Right atrium auricular region (tissue), 2 donors: Measurements from ENCODE around the gene MTG2. TPM values are rescaled to one million over a fixed set of nuclear protein-coding genes. Genes with fewer than 3 reads are reported as not detected.

ENCODE experiments used
- DNase-seq: peaks from one replicate; pipeline ENCODE4 v3.0.0-alpha.2; 2019; ENCODE audit warnings: low spot score
- H3K27ac ChIP-seq, 2 donors: fragments of 200-600 bp; sonication (generic); 1 replicate in 1 of 2; 2 replicates in 1 of 2; pipeline ENCODE4 v1.5.1; 2016 to 2019
- H3K27me3 ChIP-seq, 2 donors: fragments of 200-600 bp; sonication (generic); one replicate each; pipeline versions ENCODE4 v1.5.1 to v1.6.0; 2017 to 2019
- H3K36me3 ChIP-seq: fragments of 200-600 bp; sonication (generic); one replicate; pipeline ENCODE4 v1.5.1; 2016
- H3K4me1 ChIP-seq, 2 donors: fragments of 200-600 bp; sonication (generic); one replicate each; pipeline versions ENCODE4 v1.5.1 to v1.6.0; 2017 to 2019
- H3K4me3 ChIP-seq, 2 donors: fragments of 200-600 bp; sonication (generic); 1 replicate in 1 of 2; 2 replicates in 1 of 2; pipeline ENCODE4 v1.5.1; 2017 to 2019; ENCODE audit warnings: mild to moderate bottlenecking in 1 of 2, moderate library complexity in 1 of 2
- H3K9me3 ChIP-seq, 2 donors: fragments of 200-600 bp; sonication (generic); one replicate each; pipeline ENCODE4 v1.5.1; 2019
- CTCF ChIP-seq, 2 donors: fragments of 200-600 bp; sonication (generic); IDR thresholded peaks; one replicate each; pipeline ENCODE4 v1.5.1; 2019; ENCODE audit warnings: antibody characterized with exemption in 2 of 2
- total RNA-seq, 2 donors: library from RNA; depleted of rRNA; stranded (reverse); fragments of >200 nt; gene quantifications; one replicate each; pipeline ENCODE4 v1.1.0, GENCODE V29; 2016

MTG2 gene
- total RNA-seq, 2 donors from 2014 or later: 20.7 to 24.1 TPM

- peaks cover 57% of the 10 kb centered on the region for H3K36me3 ChIP-seq
- TF ChIP-seq CTCF (IDR thresholded peaks at IDR 0.05): no peak
- DNase-seq: no peak
Observed at GRCh38 chr20:62162765-62163484, 19.9 kb upstream of the MTG2 start.

GRCh38 chr20:62163485-62163865 lies 19.4 kb upstream of the MTG2 start:
- no peak for DNase-seq
- no peak overlapping the region for H3K27ac ChIP-seq
- H3K36me3 ChIP-seq: peaks cover 57% of the 10 kb centered on the region
- TF ChIP-seq CTCF (IDR thresholded peaks at IDR 0.05): no peak
- no peaks in the 10 kb centered on the region for H3K4me1 ChIP-seq
- H3K27me3 ChIP-seq: no peaks in the 10 kb centered on the region
- no peak overlapping the region for H3K4me3 ChIP-seq
- no peaks in the 10 kb centered on the region for H3K9me3 ChIP-seq

More at GRCh38 chr20:62162765-62163484, 19.9 kb upstream of the MTG2 start:
- no peak overlapping the region for H3K27ac ChIP-seq
- no peaks in the 10 kb centered on the region for H3K9me3 ChIP-seq
- no peaks in the 10 kb centered on the region for H3K4me1 ChIP-seq
- no peak overlapping the region for H3K4me3 ChIP-seq
- no peaks in the 10 kb centered on the region for H3K27me3 ChIP-seq

- Histone ChIP-seq H3K27me3 (no peaks in the 10 kb centered on the region), H3K9me3 (no peaks in the 10 kb centered on the region), H3K4me1 (no peaks in the 10 kb centered on the region), H3K36me3 (peaks cover 59% of the 10 kb centered on the region), H3K27ac (no peak overlapping the region), H3K4me3 (no peak overlapping the region)
- no peak for DNase-seq
- no peak for TF ChIP-seq CTCF (IDR thresholded peaks at IDR 0.05)
Observed at GRCh38 chr20:62163986-62164762, 18.7 kb upstream of the MTG2 start.

GRCh38 chr20:62164879-62165761 lies 17.7 kb upstream of the MTG2 start:
- no peak for DNase-seq
- no peaks in the 10 kb centered on the region for H3K27me3 ChIP-seq
- no peak overlapping the region for H3K4me3 ChIP-seq
- peaks cover 61% of the 10 kb centered on the region for H3K36me3 ChIP-seq
- H3K4me1 ChIP-seq: no peaks in the 10 kb centered on the region
- TF ChIP-seq CTCF (IDR thresholded peaks at IDR 0.05): no peak
- no peak overlapping the region for H3K27ac ChIP-seq
- no peaks in the 10 kb centered on the region for H3K9me3 ChIP-seq

GRCh38 chr20:62165762-62166399 lies 16.9 kb upstream of the MTG2 start:
- H3K36me3 ChIP-seq: peaks cover 61% of the 10 kb centered on the region
- no peak for DNase-seq

More at GRCh38 chr20:62165762-62166399, 16.9 kb upstream of the MTG2 start:
- H3K9me3 ChIP-seq: no peaks in the 10 kb centered on the region
- H3K27me3 ChIP-seq: no peaks in the 10 kb centered on the region
- no peak for TF ChIP-seq CTCF (IDR thresholded peaks at IDR 0.05)
- no peaks in the 10 kb centered on the region for H3K4me1 ChIP-seq
- H3K4me3 ChIP-seq: no peak overlapping the region
- no peak overlapping the region for H3K27ac ChIP-seq
